Measurements from ENCODE around the gene PPM1H. TPM values are rescaled to one million over a fixed set of nuclear protein-coding genes. Genes with fewer than 3 reads are reported as not detected.

PPM1H gene
- total RNA-seq, 1 experiment from 2014 or later, result 0.04 TPM

- H3K27ac ChIP-seq (ENCODE audit: low read depth, low read length, poor library complexity, severe bottlenecking), result no peak overlapping the region
- no peak for DNase-seq (ENCODE audit: low spot score)
- CTCF ChIA-PET, result no interaction called here
- no peaks in the 10 kb centered on the region for H3K36me3 ChIP-seq (ENCODE audit: insufficient read depth, low read length, poor library complexity, severe bottlenecking)
- TF ChIP-seq CTCF (conservative IDR thresholded peaks at IDR 0.05; ENCODE audit: low read depth, low read length) (no peak), EZH2 (IDR thresholded peaks at IDR 0.05; ENCODE audit: borderline replicate concordance, low read depth, low read length, poor library complexity, severe bottlenecking) (no peak)
- H3K4me1 ChIP-seq (ENCODE audit: insufficient read depth, low read length, poor library complexity, severe bottlenecking), result no peaks in the 10 kb centered on the region
- intact Hi-C loops (cut with micrococcal nuclease; ENCODE audit: unreplicated experiment), result no loop called here
- no peaks in the 10 kb centered on the region for H3K27me3 ChIP-seq (replicated peaks; ENCODE audit: insufficient read depth, low read depth, low read length, poor library complexity)
- POLR2A ChIA-PET (ENCODE audit: low non-redundant PET), result no interaction called here
- BruUV-seq (replicated peaks), result no TSS peak
- no peak overlapping the region for H3K4me3 ChIP-seq (ENCODE audit: low read depth, low read length, poor library complexity, severe bottlenecking)
- H3K9me3 ChIP-seq (ENCODE audit: low read depth, low read length, poor library complexity, severe bottlenecking), result no peaks in the 10 kb centered on the region
These were observed 80.9 kb downstream of the PPM1H start for GRCh38 chr12:62854024-62854423.

- Histone ChIP-seq H3K9me3 (ENCODE audit: low read depth, low read length, poor library complexity, severe bottlenecking) (no peaks in the 10 kb centered on the region), H3K4me3 (ENCODE audit: low read depth, low read length, poor library complexity, severe bottlenecking) (no peak overlapping the region), H3K27ac (ENCODE audit: low read depth, low read length, poor library complexity, severe bottlenecking) (no peak overlapping the region), H3K36me3 (ENCODE audit: insufficient read depth, low read length, poor library complexity, severe bottlenecking) (no peaks in the 10 kb centered on the region), H3K4me1 (ENCODE audit: insufficient read depth, low read length, poor library complexity, severe bottlenecking) (no peaks in the 10 kb centered on the region), H3K27me3 (replicated peaks; ENCODE audit: insufficient read depth, low read depth, low read length, poor library complexity) (no peaks in the 10 kb centered on the region)
- BruUV-seq (replicated peaks), result no TSS peak
- ChIA-PET POLR2A (ENCODE audit: low non-redundant PET) (no interaction called here), CTCF (no interaction called here)
- intact Hi-C loops (cut with micrococcal nuclease; ENCODE audit: unreplicated experiment), result no loop called here
- no peak for DNase-seq (ENCODE audit: low spot score)
- TF ChIP-seq CTCF (conservative IDR thresholded peaks at IDR 0.05; ENCODE audit: low read depth, low read length) (no peak), EZH2 (IDR thresholded peaks at IDR 0.05; ENCODE audit: borderline replicate concordance, low read depth, low read length, poor library complexity, severe bottlenecking) (no peak)
These were observed 85.6 kb downstream of the PPM1H start for GRCh38 chr12:62849398-62849797.

GRCh38 chr12:62848418-62848817 is 86.5 kb downstream of the PPM1H start:
- DNase-seq (ENCODE audit: low spot score), result no peak
- H3K36me3 ChIP-seq (ENCODE audit: insufficient read depth, low read length, poor library complexity, severe bottlenecking), result no peaks in the 10 kb centered on the region
- intact Hi-C loops (cut with micrococcal nuclease; ENCODE audit: unreplicated experiment), result no loop called here
- no TSS peak for BruUV-seq (replicated peaks)
- no peaks in the 10 kb centered on the region for H3K9me3 ChIP-seq (ENCODE audit: low read depth, low read length, poor library complexity, severe bottlenecking)
- H3K4me1 ChIP-seq (ENCODE audit: insufficient read depth, low read length, poor library complexity, severe bottlenecking), result no peaks in the 10 kb centered on the region
- TF ChIP-seq CTCF (conservative IDR thresholded peaks at IDR 0.05; ENCODE audit: low read depth, low read length), result no peak
- no peak for TF ChIP-seq EZH2 (IDR thresholded peaks at IDR 0.05; ENCODE audit: borderline replicate concordance, low read depth, low read length, poor library complexity, severe bottlenecking)
- H3K27ac ChIP-seq (ENCODE audit: low read depth, low read length, poor library complexity, severe bottlenecking), result no peak overlapping the region
- ChIA-PET CTCF (interaction anchor here (0.5 kb wide), 1 partner anchor 55 kb away, joined by 5 read pairs; no protein-coding TSS in a partner anchor), POLR2A (ENCODE audit: low non-redundant PET) (no interaction called here)
- H3K27me3 ChIP-seq (replicated peaks; ENCODE audit: insufficient read depth, low read depth, low read length, poor library complexity), result no peaks in the 10 kb centered on the region
- no peak overlapping the region for H3K4me3 ChIP-seq (ENCODE audit: low read depth, low read length, poor library complexity, severe bottlenecking)

Data from A673 (cell line).